T-helper 22 cell (primary cell): ENCODE measurements around the gene ZGPAT.

Experiments
- DNase-seq: peaks from one replicate; pipeline ENCODE4 v3.0.0-alpha.2; 2020; ENCODE audit warnings: low read depth

Gene ZGPAT

GRCh38 chr20:63782521-63782971 is 74.7 kb downstream of the ZGPAT start:
- DNase-seq = no peak

GRCh38 chr20:63783970-63784369 is 76.1 kb downstream of the ZGPAT start:
- DNase-seq = no peak

- DNase-seq = no peak
Measured at GRCh38 chr20:63785691-63786131, 77.9 kb downstream of the ZGPAT start.
